Upper lobe of left lung (tissue), 6 donors: ENCODE measurements around the gene CSNK2B. TPM values are rescaled to one million over a fixed set of nuclear protein-coding genes. Genes with fewer than 3 reads are reported as not detected.

Source experiments
- ATAC-seq, 2 donors: fragments of 200-7000 bp; cut with Tn5 transposase; one replicate each; pipeline ENCODE4 v1.9.1; 2022; ENCODE audit warnings: mild to moderate bottlenecking in 2 of 2, moderate library complexity in 2 of 2; ENCODE audit not compliant: low FRiP score in 2 of 2
- DNase-seq, 2 donors: peaks; one replicate each; pipeline ENCODE4 v3.0.0-alpha.2; 2019 to 2020
- H3K27ac ChIP-seq, 4 donors: fragments of 200-600 bp; sonication (generic); one replicate each; pipeline ENCODE4 v1.5.1; 2016 to 2019
- H3K27me3 ChIP-seq, 4 donors: fragments of 200-600 bp; sonication (generic); one replicate each; pipeline ENCODE4 v1.5.1; 2017 to 2019
- H3K36me3 ChIP-seq, 4 donors: fragments of 200-600 bp; sonication (generic); one replicate each; pipeline ENCODE4 v1.5.1; 2016 to 2019
- H3K4me1 ChIP-seq, 4 donors: fragments of 200-600 bp; sonication (generic); one replicate each; pipeline ENCODE4 v1.5.1; 2018 to 2019
- H3K4me3 ChIP-seq, 4 donors: fragments of 200-600 bp; sonication (generic); one replicate each; pipeline ENCODE4 v1.5.1; 2017 to 2019; ENCODE audit warnings: mild to moderate bottlenecking in 2 of 4, moderate library complexity in 1 of 4
- H3K9me3 ChIP-seq, 4 donors: fragments of 200-600 bp; sonication (generic); one replicate each; pipeline ENCODE4 v1.5.1; 2018 to 2019
- CTCF ChIP-seq, 6 experiments: fragments of 450-650 bp in 4 of 6; fragments of 200-600 bp in 2 of 6; sonication (generic) in 2 of 6; IDR thresholded peaks; one replicate each; pipeline ENCODE4 v1.5.1; 2016 to 2019; ENCODE audit warnings: antibody characterized with exemption in 6 of 6
- EP300 ChIP-seq, 4 donors: sonication (generic); formaldehyde crosslinking; IDR thresholded peaks; one replicate each; pipeline ENCODE4 v1.5.1; 2017; ENCODE audit warnings: antibody characterized with exemption in 4 of 4, control low read depth in 2 of 4
- POLR2A ChIP-seq, 4 donors: fragments of 450-650 bp; IDR thresholded peaks; one replicate each; pipeline ENCODE4 v1.5.1; 2016 to 2017; ENCODE audit warnings: antibody characterized with exemption in 4 of 4, mild to moderate bottlenecking in 2 of 4
- POLR2AphosphoS5 ChIP-seq, 2 donors: sonication (generic); formaldehyde crosslinking; IDR thresholded peaks; one replicate each; pipeline ENCODE4 v1.5.1; 2017; ENCODE audit warnings: antibody characterized with exemption in 2 of 2
- WGBS, 2 donors: methylation state at CpG; one replicate each; pipeline ENCODE4 v1.1.5; 2017 to 2018; 5-methylcytosine and 5-hydroxymethylcytosine counted together
- total RNA-seq, 6 donors: library from RNA; depleted of rRNA in 4 of 6; stranded (reverse); fragments of >200 nt in 4 of 6; gene quantifications; one replicate each; pipeline versions ENCODE4 v1.1.0 to v1.2.1, GENCODE V29; 2016 to 2021
- donor health status: DM: no; HTN: no; CAD: no; lungs with moderate emphysema.
- donor health status: DM: no; HTN: yes; CAD: no; lungs with severe emphysema.

CSNK2B gene
- total RNA-seq, 6 donors from 2014 or later = 105 to 172 (median 130) TPM

GRCh38 chr6:31626952-31627351, 38.9 kb upstream of the CSNK2B start:
- Histone ChIP-seq H3K4me3 (no peak overlapping the region), H3K4me1 (peaks cover 7 to 12% (median 11%) of the 10 kb centered on the region in 4 donors), H3K27me3 (no peaks in the 10 kb centered on the region), H3K9me3 (no peaks in the 10 kb centered on the region), H3K36me3 (peaks cover 70 to 91% (median 87%) of the 10 kb centered on the region in 4 donors), H3K27ac (no peak overlapping the region)
- TF ChIP-seq EP300 (IDR thresholded peaks at IDR 0.05) (no peak), CTCF (IDR thresholded peaks at IDR 0.05) (no peak), POLR2AphosphoS5 (IDR thresholded peaks at IDR 0.05) (no peak), POLR2A (IDR thresholded peaks at IDR 0.05) (no peak)
- WGBS, 2 donors = 89 to 96% methylated on average over 8 to 10 of the region's 10 CpGs
- ATAC-seq (no peak), DNase-seq (peak in 1 of 2 donors; percentile 50)

GRCh38 chr6:31627690-31628287, 38.1 kb upstream of the CSNK2B start:
- Histone ChIP-seq H3K27ac (no peak overlapping the region), H3K27me3 (no peaks in the 10 kb centered on the region), H3K4me1 (peaks cover 0 to 4% (median 2%) of the 10 kb centered on the region in 4 donors), H3K4me3 (no peak overlapping the region), H3K9me3 (no peaks in the 10 kb centered on the region), H3K36me3 (peaks cover 70 to 99% (median 95%) of the 10 kb centered on the region in 4 donors)
- TF ChIP-seq POLR2AphosphoS5 (IDR thresholded peaks at IDR 0.05) = no peak
- no peak for TF ChIP-seq CTCF (IDR thresholded peaks at IDR 0.05)
- no peak for TF ChIP-seq POLR2A (IDR thresholded peaks at IDR 0.05)
- no peak for TF ChIP-seq EP300 (IDR thresholded peaks at IDR 0.05)
- ATAC-seq = no peak
- peak in 1 of 2 donors; percentile 72 for DNase-seq
- 95 to 98% methylated on average over 18 of the region's 19 CpGs for WGBS, 2 donors

- Histone ChIP-seq H3K27ac (no peak overlapping the region), H3K36me3 (peaks cover 71 to 100% (median 100%) of the 10 kb centered on the region in 4 donors), H3K4me1 (no peaks in the 10 kb centered on the region), H3K9me3 (no peaks in the 10 kb centered on the region), H3K4me3 (no peak overlapping the region), H3K27me3 (no peaks in the 10 kb centered on the region)
- 88 to 93% methylated on average over 7 of the region's 7 CpGs for WGBS, 2 donors
- TF ChIP-seq CTCF (IDR thresholded peaks at IDR 0.05) = no peak
- TF ChIP-seq POLR2AphosphoS5 (IDR thresholded peaks at IDR 0.05) = no peak
- TF ChIP-seq POLR2A (IDR thresholded peaks at IDR 0.05) = no peak
- no peak for TF ChIP-seq EP300 (IDR thresholded peaks at IDR 0.05)
- no peak for ATAC-seq
- DNase-seq = no peak
Measured at GRCh38 chr6:31629014-31629413, 36.9 kb upstream of the CSNK2B start.

GRCh38 chr6:31630177-31630934, 35.5 kb upstream of the CSNK2B start:
- Histone ChIP-seq H3K4me3 (no peak overlapping the region), H3K4me1 (no peaks in the 10 kb centered on the region), H3K27ac (no peak overlapping the region), H3K9me3 (no peaks in the 10 kb centered on the region), H3K27me3 (no peaks in the 10 kb centered on the region), H3K36me3 (peaks cover 66 to 100% (median 100%) of the 10 kb centered on the region in 4 donors)
- ATAC-seq = peak in 1 of 2 donors; percentile 15
- WGBS, 2 donors = 93 to 94% methylated on average over 25 of the region's 25 CpGs
- no peak for TF ChIP-seq POLR2AphosphoS5 (IDR thresholded peaks at IDR 0.05)
- TF ChIP-seq EP300 (IDR thresholded peaks at IDR 0.05) = no peak
- TF ChIP-seq CTCF (IDR thresholded peaks at IDR 0.05) = no peak
- TF ChIP-seq POLR2A (IDR thresholded peaks at IDR 0.05) = no peak
- DNase-seq = no peak
